SK-N-SH (cell line): Measurements from ENCODE around the gene NEGR1. TPM values are rescaled to one million over a fixed set of nuclear protein-coding genes. Genes with fewer than 3 reads are reported as not detected.

Source experiments
- CTCF ChIA-PET: fragments of 300-600, 350-600 bp; formaldehyde crosslinking; extraction: SDS; loops from one replicate; lab custom pipeline; 2021; lab: Yijun Ruan, JAX
- POLR2A ChIA-PET: fragments of 350-600 bp; sonication (Branson Sonifier 250); formaldehyde crosslinking; extraction: SDS; loops from one replicate; lab custom pipeline; 2020; ENCODE audit warnings: antibody characterized with exemption, inconsistent platforms; lab: Yijun Ruan, JAX
- DNase-seq: peaks from one replicate; pipeline ENCODE4 v3.0.0; 2012
- H2AFZ ChIP-seq: fragments of 200-600 bp; sonication (generic); 2 replicates; pipeline ENCODE4 v1.8.1; 2016; ENCODE audit warnings: antibody characterized with exemption, mild to moderate bottlenecking, low read depth
- H3F3A ChIP-seq: fragments of 200-600 bp; sonication (generic); replicated peaks from 2 replicates; pipeline ENCODE3; 2016; ENCODE audit warnings: antibody characterized with exemption, mild to moderate bottlenecking; ENCODE audit not compliant: insufficient read depth
- H3K27ac ChIP-seq, 2 experiments: fragments of 200-500 bp in 1 of 2; fragments of 200-600 bp in 1 of 2; sonication (Bioruptor generic) in 1 of 2; sonication (generic), shearing (Covaris generic) in 1 of 2; 2 replicates each; pipeline versions ENCODE4 v1.5.1 to v1.6.1; 2014 to 2016; ENCODE audit warnings: low read depth in 2 of 2, inconsistent platforms in 1 of 2, low read length in 1 of 2, mild to moderate bottlenecking in 1 of 2, mixed read lengths in 1 of 2
- H3K27me3 ChIP-seq: fragments of 200-600 bp; sonication (generic), shearing (Covaris generic); 2 replicates; pipeline ENCODE4 v1.6.1; 2016; ENCODE audit warnings: mixed run types; ENCODE audit not compliant: insufficient read depth
- H3K36me3 ChIP-seq, 2 experiments: fragments of 200-500 bp in 1 of 2; fragments of 200-600 bp in 1 of 2; sonication (Bioruptor generic) in 1 of 2; sonication (generic) in 1 of 2; replicated peaks in 1 of 2; 2 replicates each; pipeline versions ENCODE3 to v1.5.1; 2014 to 2016; ENCODE audit warnings: low read length in 1 of 2, mild to moderate bottlenecking in 1 of 2; ENCODE audit not compliant: insufficient read depth in 2 of 2, control insufficient read depth in 1 of 2
- H3K4me1 ChIP-seq, 2 experiments: fragments of 200-500 bp in 1 of 2; fragments of 200-600 bp in 1 of 2; sonication (Bioruptor generic) in 1 of 2; sonication (generic), shearing (Covaris generic) in 1 of 2; 2 replicates each; pipeline versions ENCODE4 v1.5.1 to v1.6.1; 2014 to 2016; ENCODE audit warnings: low read depth in 1 of 2, low read length in 1 of 2, mixed run types in 1 of 2; ENCODE audit not compliant: insufficient read depth in 2 of 2, control insufficient read depth in 1 of 2
- H3K4me2 ChIP-seq: fragments of 200-600 bp; sonication (generic), shearing (Covaris generic); 2 replicates; pipeline ENCODE4 v1.6.1; 2017; ENCODE audit warnings: mixed run types
- H3K4me3 ChIP-seq, 2 experiments: fragments of 200-500 bp in 1 of 2; fragments of 200-600 bp in 1 of 2; sonication (Bioruptor generic) in 1 of 2; sonication (generic), shearing (Covaris generic) in 1 of 2; 2 replicates each; pipeline versions ENCODE4 v1.5.1 to v1.8.1; 2014 to 2016; ENCODE audit warnings: low read depth in 2 of 2, inconsistent platforms in 1 of 2, low read length in 1 of 2, mild to moderate bottlenecking in 1 of 2, mixed read lengths in 1 of 2, moderate library complexity in 1 of 2
- H3K79me2 ChIP-seq: fragments of 200-600 bp; sonication (generic); 2 replicates; pipeline ENCODE4 v1.8.1; 2017; ENCODE audit warnings: mild to moderate bottlenecking; ENCODE audit not compliant: insufficient read depth
- H3K9ac ChIP-seq: fragments of 200-600 bp; sonication (generic); 2 replicates; pipeline ENCODE4 v1.6.1; 2017; ENCODE audit warnings: mixed run types
- H3K9me2 ChIP-seq: fragments of 200-600 bp; sonication (generic); 2 replicates; pipeline ENCODE4 v1.6.1; 2017; ENCODE audit warnings: mixed run types
- H3K9me3 ChIP-seq: fragments of 200-600 bp; sonication (generic); 2 replicates; pipeline ENCODE4 v1.6.1; 2017; ENCODE audit warnings: mixed run types, mild to moderate bottlenecking, moderate library complexity
- H4K20me1 ChIP-seq: fragments of 200-600 bp; sonication (generic); 2 replicates; pipeline ENCODE4 v1.6.1; 2017; ENCODE audit warnings: mild to moderate bottlenecking, mixed run types; ENCODE audit not compliant: insufficient read depth
- CHD2 ChIP-seq: fragments of 150-350 bp; IDR thresholded peaks from 2 replicates; pipeline ENCODE4 v1.6.1; 2018; ENCODE audit warnings: low read length; ENCODE audit not compliant: partially characterized antibody
- EP300 ChIP-seq, 2 experiments: IDR thresholded peaks; 2 replicates each; pipeline versions ENCODE4 v1.4.0 to v1.6.1; 2012; ENCODE audit warnings: borderline replicate concordance in 1 of 2, low read depth in 1 of 2, low read length in 1 of 2
- EZH2phosphoT487 ChIP-seq: fragments of 200-600 bp; sonication (generic); IDR thresholded peaks from 2 replicates; pipeline ENCODE4 v1.6.1; 2017; ENCODE audit warnings: low read depth, mixed run types, mild to moderate bottlenecking, antibody characterized with exemption, moderate library complexity, borderline replicate concordance
- FOXJ3 ChIP-seq: sonication (generic); formaldehyde crosslinking; IDR thresholded peaks from 2 replicates; pipeline ENCODE4 v1.5.1; 2020; ENCODE audit warnings: mild to moderate bottlenecking, missing genetic modification reagents
- GABPA ChIP-seq: IDR thresholded peaks from 2 replicates; pipeline ENCODE4 v1.4.0; 2012; ENCODE audit warnings: low read depth, mild to moderate bottlenecking
- MEF2A ChIP-seq: IDR thresholded peaks from 2 replicates; pipeline ENCODE4 v1.4.0; 2012; ENCODE audit warnings: low read depth, borderline replicate concordance
- MXI1 ChIP-seq: IDR thresholded peaks from 2 replicates; pipeline ENCODE4 v1.6.1; 2012; ENCODE audit warnings: mild to moderate bottlenecking, low read depth, low read length, improper control_type of control experiment
- NRF1 ChIP-seq: IDR thresholded peaks from 2 replicates; pipeline ENCODE4 v1.6.1; 2012; ENCODE audit warnings: low read depth, mild to moderate bottlenecking, low read length
- RAD21 ChIP-seq: IDR thresholded peaks from 2 replicates; pipeline ENCODE4 v1.6.1; 2012; ENCODE audit warnings: mild to moderate bottlenecking, low read length
- RFX5 ChIP-seq: IDR thresholded peaks from 2 replicates; pipeline ENCODE4 v1.6.1; 2012; ENCODE audit warnings: mild to moderate bottlenecking, improper control_type of control experiment, low read length
- SMC3 ChIP-seq: IDR thresholded peaks from 2 replicates; pipeline ENCODE4 v1.6.1; 2012; ENCODE audit warnings: low read depth, low read length, improper control_type of control experiment
- TCF12 ChIP-seq: IDR thresholded peaks from 2 replicates; pipeline ENCODE4 v1.4.0; 2012
- TEAD4 ChIP-seq: IDR thresholded peaks from 2 replicates; pipeline ENCODE4 v1.4.0; 2012; ENCODE audit warnings: mild to moderate bottlenecking, borderline replicate concordance; ENCODE audit not compliant: insufficient read depth
- YY1 ChIP-seq: IDR thresholded peaks from 2 replicates; pipeline ENCODE4 v1.4.0; 2012; ENCODE audit warnings: low read depth, mild to moderate bottlenecking
- WGBS: methylation state at CpG from one replicate; pipeline ENCODE4 v1.1.6; 2017; ENCODE audit warnings: low lambda C conversion rate; 5-methylcytosine and 5-hydroxymethylcytosine counted together
- polyA plus RNA-seq, 3 experiments: library from polyadenylated mRNA; depleted of rRNA; stranded (reverse); fragments of >200 nt; gene quantifications; 2 replicates each; pipeline ENCODE4 v1.2.3, GENCODE V29; 2012
- TF ChIP-seq, protein P1 (sequence below): IDR thresholded peaks from 2 replicates; pipeline ENCODE4; 2012
- TF ChIP-seq, protein P2 (sequence below): fragments of 200-600 bp; sonication (generic); IDR thresholded peaks from 2 replicates; pipeline ENCODE4 v1.6.1; 2017; ENCODE audit warnings: antibody characterized with exemption, mild to moderate bottlenecking, moderate library complexity
- TF ChIP-seq, protein P3 (sequence below): IDR thresholded peaks from 2 replicates; pipeline ENCODE4 v1.4.0; 2012; ENCODE audit warnings: low read depth
- TF ChIP-seq, protein P4 (sequence below): IDR thresholded peaks from 2 replicates; pipeline ENCODE4 v1.4.0; 2012; ENCODE audit warnings: low read depth, borderline replicate concordance
- TF ChIP-seq, protein P5 (sequence below): IDR thresholded peaks from 2 replicates; pipeline ENCODE4 v1.6.1; 2012; ENCODE audit warnings: mild to moderate bottlenecking, low read depth, low read length, moderate library complexity

NEGR1 gene
- polyA plus RNA-seq, 1 of the 3 experiments (the other 2 are of a cell fraction) = 0.21 TPM

DNA sequence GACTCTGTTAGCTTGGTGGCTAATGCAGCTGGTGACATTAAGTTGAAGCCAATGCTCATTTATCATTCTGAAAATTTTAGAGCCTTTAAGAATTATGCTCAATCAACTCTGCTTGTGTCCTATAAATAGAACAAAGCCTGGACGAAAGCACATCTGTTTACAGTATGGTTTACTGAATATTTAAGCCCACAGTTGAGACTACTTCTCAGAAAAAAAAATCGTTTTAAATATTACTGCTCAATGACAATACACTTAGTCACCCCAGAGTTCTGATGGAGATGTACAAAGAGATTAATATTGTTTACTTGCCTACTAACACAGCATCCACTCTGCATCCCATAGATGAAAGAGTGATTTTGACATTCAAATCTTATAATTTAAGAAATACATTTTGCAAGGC lies 79.6 kb downstream of the NEGR1 start (continued):
- TF ChIP-seq EZH2phosphoT487 (no peak), CHD2 (no peak), MEF2A (no peak), TCF12 (no peak)
- TF ChIP-seq, all 33 proteins: peak for 0

DNA sequence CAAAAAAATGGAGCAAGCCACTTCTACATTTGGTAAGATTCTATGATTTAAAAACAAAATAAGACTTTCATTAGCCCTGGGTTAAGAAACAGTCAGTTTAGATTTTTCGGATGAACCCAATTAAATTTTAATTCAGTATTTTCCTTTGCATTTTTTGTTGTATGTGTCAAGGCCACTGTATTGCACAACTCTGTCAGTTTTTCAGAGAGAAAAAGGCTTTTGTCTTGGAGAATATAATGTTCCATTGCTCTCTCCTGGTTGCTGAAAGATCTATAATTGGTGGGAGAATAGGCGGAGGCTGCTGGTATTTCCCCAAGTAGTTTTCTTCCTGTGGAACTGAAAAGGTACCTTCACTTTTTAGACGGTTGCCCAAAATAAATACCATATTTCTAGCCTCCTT lies 84.6 kb downstream of the NEGR1 start:
- TF ChIP-seq, protein P1, sequence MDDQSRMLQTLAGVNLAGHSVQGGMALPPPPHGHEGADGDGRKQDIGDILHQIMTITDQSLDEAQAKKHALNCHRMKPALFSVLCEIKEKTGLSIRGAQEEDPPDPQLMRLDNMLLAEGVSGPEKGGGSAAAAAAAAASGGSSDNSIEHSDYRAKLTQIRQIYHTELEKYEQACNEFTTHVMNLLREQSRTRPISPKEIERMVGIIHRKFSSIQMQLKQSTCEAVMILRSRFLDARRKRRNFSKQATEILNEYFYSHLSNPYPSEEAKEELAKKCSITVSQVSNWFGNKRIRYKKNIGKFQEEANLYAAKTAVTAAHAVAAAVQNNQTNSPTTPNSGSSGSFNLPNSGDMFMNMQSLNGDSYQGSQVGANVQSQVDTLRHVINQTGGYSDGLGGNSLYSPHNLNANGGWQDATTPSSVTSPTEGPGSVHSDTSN = no peak
- TF ChIP-seq TEAD4 = no peak
- TF ChIP-seq RFX5 = no peak
- no peak for TF ChIP-seq MXI1
- TF ChIP-seq SMC3 = no peak
- TF ChIP-seq, protein P2, sequence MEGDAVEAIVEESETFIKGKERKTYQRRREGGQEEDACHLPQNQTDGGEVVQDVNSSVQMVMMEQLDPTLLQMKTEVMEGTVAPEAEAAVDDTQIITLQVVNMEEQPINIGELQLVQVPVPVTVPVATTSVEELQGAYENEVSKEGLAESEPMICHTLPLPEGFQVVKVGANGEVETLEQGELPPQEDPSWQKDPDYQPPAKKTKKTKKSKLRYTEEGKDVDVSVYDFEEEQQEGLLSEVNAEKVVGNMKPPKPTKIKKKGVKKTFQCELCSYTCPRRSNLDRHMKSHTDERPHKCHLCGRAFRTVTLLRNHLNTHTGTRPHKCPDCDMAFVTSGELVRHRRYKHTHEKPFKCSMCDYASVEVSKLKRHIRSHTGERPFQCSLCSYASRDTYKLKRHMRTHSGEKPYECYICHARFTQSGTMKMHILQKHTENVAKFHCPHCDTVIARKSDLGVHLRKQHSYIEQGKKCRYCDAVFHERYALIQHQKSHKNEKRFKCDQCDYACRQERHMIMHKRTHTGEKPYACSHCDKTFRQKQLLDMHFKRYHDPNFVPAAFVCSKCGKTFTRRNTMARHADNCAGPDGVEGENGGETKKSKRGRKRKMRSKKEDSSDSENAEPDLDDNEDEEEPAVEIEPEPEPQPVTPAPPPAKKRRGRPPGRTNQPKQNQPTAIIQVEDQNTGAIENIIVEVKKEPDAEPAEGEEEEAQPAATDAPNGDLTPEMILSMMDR = no peak
- TF ChIP-seq EP300 (IDR thresholded peaks at IDR 0.05; ENCODE audit: borderline replicate concordance in 1 of 2, low read depth in 1 of 2, low read length in 1 of 2) = no peak
- no peak for TF ChIP-seq GABPA
- TF ChIP-seq, protein P3, sequence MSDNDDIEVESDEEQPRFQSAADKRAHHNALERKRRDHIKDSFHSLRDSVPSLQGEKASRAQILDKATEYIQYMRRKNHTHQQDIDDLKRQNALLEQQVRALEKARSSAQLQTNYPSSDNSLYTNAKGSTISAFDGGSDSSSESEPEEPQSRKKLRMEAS = no peak
- TF ChIP-seq, protein P4, sequence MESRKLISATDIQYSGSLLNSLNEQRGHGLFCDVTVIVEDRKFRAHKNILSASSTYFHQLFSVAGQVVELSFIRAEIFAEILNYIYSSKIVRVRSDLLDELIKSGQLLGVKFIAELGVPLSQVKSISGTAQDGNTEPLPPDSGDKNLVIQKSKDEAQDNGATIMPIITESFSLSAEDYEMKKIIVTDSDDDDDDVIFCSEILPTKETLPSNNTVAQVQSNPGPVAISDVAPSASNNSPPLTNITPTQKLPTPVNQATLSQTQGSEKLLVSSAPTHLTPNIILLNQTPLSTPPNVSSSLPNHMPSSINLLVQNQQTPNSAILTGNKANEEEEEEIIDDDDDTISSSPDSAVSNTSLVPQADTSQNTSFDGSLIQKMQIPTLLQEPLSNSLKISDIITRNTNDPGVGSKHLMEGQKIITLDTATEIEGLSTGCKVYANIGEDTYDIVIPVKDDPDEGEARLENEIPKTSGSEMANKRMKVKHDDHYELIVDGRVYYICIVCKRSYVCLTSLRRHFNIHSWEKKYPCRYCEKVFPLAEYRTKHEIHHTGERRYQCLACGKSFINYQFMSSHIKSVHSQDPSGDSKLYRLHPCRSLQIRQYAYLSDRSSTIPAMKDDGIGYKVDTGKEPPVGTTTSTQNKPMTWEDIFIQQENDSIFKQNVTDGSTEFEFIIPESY = no peak
- TF ChIP-seq RAD21 = no peak
- TF ChIP-seq YY1 = no peak
- TF ChIP-seq TCF12 = no peak
- TF ChIP-seq NRF1 = no peak
- TF ChIP-seq, protein P5, sequence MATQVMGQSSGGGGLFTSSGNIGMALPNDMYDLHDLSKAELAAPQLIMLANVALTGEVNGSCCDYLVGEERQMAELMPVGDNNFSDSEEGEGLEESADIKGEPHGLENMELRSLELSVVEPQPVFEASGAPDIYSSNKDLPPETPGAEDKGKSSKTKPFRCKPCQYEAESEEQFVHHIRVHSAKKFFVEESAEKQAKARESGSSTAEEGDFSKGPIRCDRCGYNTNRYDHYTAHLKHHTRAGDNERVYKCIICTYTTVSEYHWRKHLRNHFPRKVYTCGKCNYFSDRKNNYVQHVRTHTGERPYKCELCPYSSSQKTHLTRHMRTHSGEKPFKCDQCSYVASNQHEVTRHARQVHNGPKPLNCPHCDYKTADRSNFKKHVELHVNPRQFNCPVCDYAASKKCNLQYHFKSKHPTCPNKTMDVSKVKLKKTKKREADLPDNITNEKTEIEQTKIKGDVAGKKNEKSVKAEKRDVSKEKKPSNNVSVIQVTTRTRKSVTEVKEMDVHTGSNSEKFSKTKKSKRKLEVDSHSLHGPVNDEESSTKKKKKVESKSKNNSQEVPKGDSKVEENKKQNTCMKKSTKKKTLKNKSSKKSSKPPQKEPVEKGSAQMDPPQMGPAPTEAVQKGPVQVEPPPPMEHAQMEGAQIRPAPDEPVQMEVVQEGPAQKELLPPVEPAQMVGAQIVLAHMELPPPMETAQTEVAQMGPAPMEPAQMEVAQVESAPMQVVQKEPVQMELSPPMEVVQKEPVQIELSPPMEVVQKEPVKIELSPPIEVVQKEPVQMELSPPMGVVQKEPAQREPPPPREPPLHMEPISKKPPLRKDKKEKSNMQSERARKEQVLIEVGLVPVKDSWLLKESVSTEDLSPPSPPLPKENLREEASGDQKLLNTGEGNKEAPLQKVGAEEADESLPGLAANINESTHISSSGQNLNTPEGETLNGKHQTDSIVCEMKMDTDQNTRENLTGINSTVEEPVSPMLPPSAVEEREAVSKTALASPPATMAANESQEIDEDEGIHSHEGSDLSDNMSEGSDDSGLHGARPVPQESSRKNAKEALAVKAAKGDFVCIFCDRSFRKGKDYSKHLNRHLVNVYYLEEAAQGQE = no peak
- TF ChIP-seq FOXJ3 (CRISPR knock-in tag) = no peak
- TF ChIP-seq, all 33 proteins: peak for 0
- Histone ChIP-seq H4K20me1 (no peaks in the 10 kb centered on the region), H3K9me2 (peaks cover 3% of the 10 kb centered on the region; the same call in 1 of the 2 replicates), H3K27me3 (no peaks in the 10 kb centered on the region), H3K9me3 (no peaks in the 10 kb centered on the region), H2AFZ (no peak overlapping the region), H3F3A (no peaks in the 10 kb centered on the region), H3K27ac (no peak overlapping the region), H3K4me2 (no peak overlapping the region), H3K9ac (no peak overlapping the region), H3K36me3 (no peaks in the 10 kb centered on the region), H3K4me3 (no peak overlapping the region), H3K4me1 (no peaks in the 10 kb centered on the region), H3K79me2 (no peaks in the 10 kb centered on the region)
- ChIA-PET CTCF (no interaction called here), POLR2A (no interaction called here)
- DNase-seq = no peak
- 56% methylated on average over 3 of the region's 3 CpGs for WGBS
